ENCODE measurements around the gene TSC2.

DNA sequence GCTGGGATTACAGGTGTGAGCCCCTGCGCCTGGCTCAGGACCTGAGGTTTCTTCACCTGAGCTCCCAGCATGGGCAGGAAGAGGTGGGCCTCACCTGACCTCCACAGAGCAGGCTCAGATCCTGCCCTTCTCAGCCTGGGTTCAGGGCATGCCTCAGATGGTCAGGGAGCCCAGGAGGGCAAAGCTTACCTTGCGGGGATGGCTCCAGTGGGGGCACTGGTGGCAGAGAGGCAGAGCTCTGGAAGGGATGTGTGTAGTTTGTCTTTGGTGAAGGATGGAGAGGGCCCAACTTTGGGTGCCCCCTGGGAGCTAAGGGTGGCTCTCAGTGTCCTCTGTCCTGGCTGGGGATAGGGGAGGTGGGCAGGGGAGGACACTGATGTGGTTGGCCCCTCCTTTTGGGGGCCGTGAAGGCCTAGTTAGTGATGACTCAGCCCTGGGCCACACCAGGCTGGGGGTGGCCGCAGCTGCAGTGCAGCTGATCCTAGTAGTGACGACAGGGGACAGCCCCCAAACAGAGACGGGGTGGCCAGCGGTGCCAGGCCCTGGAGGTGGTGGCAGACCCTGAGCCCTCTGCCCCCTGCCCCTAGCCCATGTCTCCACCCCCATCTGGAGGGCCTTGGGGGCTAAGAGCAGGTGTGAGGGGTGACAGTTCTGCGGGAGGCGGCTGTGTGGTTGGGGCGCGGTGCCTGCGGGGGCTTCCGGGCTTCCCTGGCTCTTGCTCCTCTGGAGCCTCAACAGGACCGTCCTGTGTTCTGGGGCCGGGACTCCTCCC lies 15.3 kb upstream of the TSC2 start:
- TF ChIP-seq, protein P1, sequence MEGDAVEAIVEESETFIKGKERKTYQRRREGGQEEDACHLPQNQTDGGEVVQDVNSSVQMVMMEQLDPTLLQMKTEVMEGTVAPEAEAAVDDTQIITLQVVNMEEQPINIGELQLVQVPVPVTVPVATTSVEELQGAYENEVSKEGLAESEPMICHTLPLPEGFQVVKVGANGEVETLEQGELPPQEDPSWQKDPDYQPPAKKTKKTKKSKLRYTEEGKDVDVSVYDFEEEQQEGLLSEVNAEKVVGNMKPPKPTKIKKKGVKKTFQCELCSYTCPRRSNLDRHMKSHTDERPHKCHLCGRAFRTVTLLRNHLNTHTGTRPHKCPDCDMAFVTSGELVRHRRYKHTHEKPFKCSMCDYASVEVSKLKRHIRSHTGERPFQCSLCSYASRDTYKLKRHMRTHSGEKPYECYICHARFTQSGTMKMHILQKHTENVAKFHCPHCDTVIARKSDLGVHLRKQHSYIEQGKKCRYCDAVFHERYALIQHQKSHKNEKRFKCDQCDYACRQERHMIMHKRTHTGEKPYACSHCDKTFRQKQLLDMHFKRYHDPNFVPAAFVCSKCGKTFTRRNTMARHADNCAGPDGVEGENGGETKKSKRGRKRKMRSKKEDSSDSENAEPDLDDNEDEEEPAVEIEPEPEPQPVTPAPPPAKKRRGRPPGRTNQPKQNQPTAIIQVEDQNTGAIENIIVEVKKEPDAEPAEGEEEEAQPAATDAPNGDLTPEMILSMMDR (IDR thresholded peaks at IDR 0.05), result no peak
- TF ChIP-seq POLR2A (IDR thresholded peaks at IDR 0.05), result no peak
